ENCODE results near the gene ZNF213.
"Not testable (repeated sequence)": the region's sequence is repeated elsewhere in the genome, so short reads cannot be mapped to it uniquely, and the experiment has no call there.

DNA sequence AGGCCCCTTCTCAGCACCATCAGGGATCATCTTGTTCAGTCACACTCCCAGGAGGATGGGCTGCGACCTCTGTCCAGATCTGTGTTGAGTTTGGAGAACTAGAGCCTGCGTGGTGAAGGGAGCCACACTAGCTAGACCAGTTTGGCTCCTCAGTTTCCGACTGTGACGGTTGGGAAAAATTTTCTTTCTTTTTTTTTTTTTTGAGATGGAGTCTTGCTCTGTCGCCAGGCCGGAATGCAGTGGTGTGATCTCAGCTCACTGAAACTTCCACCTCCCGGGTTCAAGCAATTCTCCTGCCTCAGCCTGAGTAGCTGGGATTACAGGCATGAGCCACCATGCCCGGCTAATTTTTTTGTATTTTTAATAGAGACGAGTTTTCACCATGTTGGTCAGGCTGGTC lies 4.7 kb downstream of the ZNF213 start:
- not testable (repeated sequence) for TF ChIP-seq EZH2 (IDR thresholded peaks at IDR 0.05); POLR2AphosphoS5 (IDR thresholded peaks at IDR 0.05; ENCODE audit: borderline replicate concordance, low read depth, low read length)

Data from SK-N-MC (cell line).